Measurements from ENCODE around the gene COL16A1. TPM values are rescaled to one million over a fixed set of nuclear protein-coding genes. Genes with fewer than 3 reads are reported as not detected.

Gene COL16A1
- total RNA-seq, 1 donor from 2014 or later: 0.67 TPM

GRCh38 chr1:31689379-31689778 lies 14.4 kb downstream of the COL16A1 start:
- H3K36me3 Mint-ChIP-seq (ENCODE audit: insufficient read depth): no peaks in the 10 kb centered on the region
- H3K27ac Mint-ChIP-seq: no peak overlapping the region
- no peak for DNase-seq (ENCODE audit: low spot score, unreplicated experiment)
- no peak overlapping the region for H3K4me3 Mint-ChIP-seq (ENCODE audit: low read depth)
- no peak for TF ChIP-seq CTCF (IDR thresholded peaks at IDR 0.05; ENCODE audit: unreplicated experiment)
- peaks cover 3% of the 10 kb centered on the region for H3K4me1 Mint-ChIP-seq (ENCODE audit: low read depth)
- no peaks in the 10 kb centered on the region for H3K9me3 Mint-ChIP-seq (ENCODE audit: low read depth)
- peaks cover 5% of the 10 kb centered on the region for H3K27me3 Mint-ChIP-seq

- DNase-seq (ENCODE audit: low spot score, unreplicated experiment): no peak
- no peak for TF ChIP-seq CTCF (IDR thresholded peaks at IDR 0.05; ENCODE audit: unreplicated experiment)
- no peak overlapping the region for H3K27ac Mint-ChIP-seq
- no peaks in the 10 kb centered on the region for H3K9me3 Mint-ChIP-seq (ENCODE audit: low read depth)
- peaks cover 3% of the 10 kb centered on the region for H3K4me1 Mint-ChIP-seq (ENCODE audit: low read depth)
- no peaks in the 10 kb centered on the region for H3K36me3 Mint-ChIP-seq (ENCODE audit: insufficient read depth)
- no peak overlapping the region for H3K4me3 Mint-ChIP-seq (ENCODE audit: low read depth)
- H3K27me3 Mint-ChIP-seq: peaks cover 5% of the 10 kb centered on the region
These were observed 15.4 kb downstream of the COL16A1 start for GRCh38 chr1:31688233-31688918.

- no peak overlapping the region for H3K27ac Mint-ChIP-seq
- TF ChIP-seq CTCF (IDR thresholded peaks at IDR 0.05; ENCODE audit: unreplicated experiment): no peak
- no peaks in the 10 kb centered on the region for H3K9me3 Mint-ChIP-seq (ENCODE audit: low read depth)
- H3K36me3 Mint-ChIP-seq (ENCODE audit: insufficient read depth): no peaks in the 10 kb centered on the region
- DNase-seq (ENCODE audit: low spot score, unreplicated experiment): no peak
- peaks cover 5% of the 10 kb centered on the region for H3K27me3 Mint-ChIP-seq
- H3K4me3 Mint-ChIP-seq (ENCODE audit: low read depth): no peak overlapping the region
- H3K4me1 Mint-ChIP-seq (ENCODE audit: low read depth): peaks cover 3% of the 10 kb centered on the region
These were observed 16.2 kb downstream of the COL16A1 start for GRCh38 chr1:31687601-31688000.

- no peak for TF ChIP-seq CTCF (IDR thresholded peaks at IDR 0.05; ENCODE audit: unreplicated experiment)
- Mint-ChIP-seq H3K4me3 (ENCODE audit: low read depth) (no peak overlapping the region), H3K36me3 (ENCODE audit: insufficient read depth) (no peaks in the 10 kb centered on the region), H3K27me3 (peaks cover 5% of the 10 kb centered on the region), H3K27ac (no peak overlapping the region), H3K4me1 (ENCODE audit: low read depth) (peaks cover 3% of the 10 kb centered on the region), H3K9me3 (ENCODE audit: low read depth) (no peaks in the 10 kb centered on the region)
- no peak for DNase-seq (ENCODE audit: low spot score, unreplicated experiment)
These were observed 18.0 kb downstream of the COL16A1 start for GRCh38 chr1:31685795-31686194.

GRCh38 chr1:31683997-31684396 lies 19.8 kb downstream of the COL16A1 start:
- DNase-seq (ENCODE audit: low spot score, unreplicated experiment): no peak

More at GRCh38 chr1:31683997-31684396, 19.8 kb downstream of the COL16A1 start:
- H3K27ac Mint-ChIP-seq: no peak overlapping the region
- peak; percentile 43 for TF ChIP-seq CTCF (IDR thresholded peaks at IDR 0.05; ENCODE audit: unreplicated experiment)
- peaks cover 3% of the 10 kb centered on the region for H3K4me1 Mint-ChIP-seq (ENCODE audit: low read depth)
- no peak overlapping the region for H3K4me3 Mint-ChIP-seq (ENCODE audit: low read depth)
- H3K27me3 Mint-ChIP-seq: peaks cover 5% of the 10 kb centered on the region
- H3K9me3 Mint-ChIP-seq (ENCODE audit: low read depth): no peaks in the 10 kb centered on the region
- H3K36me3 Mint-ChIP-seq (ENCODE audit: insufficient read depth): no peaks in the 10 kb centered on the region
